Stimulated activated CD8-positive, alpha-beta memory T cell treated with anti-CD3 and anti-CD28 coated beads, Interleukin-7, amount 100 ng/mL, for 1 hour (primary cell): ENCODE measurements around the gene DUSP19.

ENCODE experiments used
- DNase-seq, 2 donors: peaks; one replicate each; pipeline ENCODE4 v3.0.0-alpha.2; 2020; ENCODE audit warnings: low read depth in 2 of 2

Gene DUSP19

DNA sequence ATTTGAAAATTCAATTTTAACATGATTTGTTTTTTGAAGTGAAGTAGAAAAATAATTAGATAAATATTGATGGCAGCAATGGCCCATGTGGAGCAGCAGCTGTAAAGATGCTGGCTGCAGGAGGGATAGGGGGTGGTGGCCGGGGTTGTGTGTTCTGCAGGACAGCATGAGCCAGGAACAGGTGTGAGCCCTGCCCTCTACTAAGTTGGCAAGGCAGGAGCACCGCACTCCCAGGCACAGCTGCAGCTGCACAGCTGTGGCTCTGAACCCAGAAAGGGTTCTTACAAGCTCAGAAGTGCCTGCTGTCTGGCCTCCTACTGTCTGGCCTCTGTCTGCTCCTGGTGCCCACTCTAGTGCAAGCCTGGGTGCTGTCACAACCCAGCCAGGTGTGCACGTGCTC lies 10.0 kb upstream of the DUSP19 start:
- DNase-seq: no peak

- DNase-seq: no peak
Measured at GRCh38 chr2:183069174-183069573, 9.4 kb upstream of the DUSP19 start.

DNA sequence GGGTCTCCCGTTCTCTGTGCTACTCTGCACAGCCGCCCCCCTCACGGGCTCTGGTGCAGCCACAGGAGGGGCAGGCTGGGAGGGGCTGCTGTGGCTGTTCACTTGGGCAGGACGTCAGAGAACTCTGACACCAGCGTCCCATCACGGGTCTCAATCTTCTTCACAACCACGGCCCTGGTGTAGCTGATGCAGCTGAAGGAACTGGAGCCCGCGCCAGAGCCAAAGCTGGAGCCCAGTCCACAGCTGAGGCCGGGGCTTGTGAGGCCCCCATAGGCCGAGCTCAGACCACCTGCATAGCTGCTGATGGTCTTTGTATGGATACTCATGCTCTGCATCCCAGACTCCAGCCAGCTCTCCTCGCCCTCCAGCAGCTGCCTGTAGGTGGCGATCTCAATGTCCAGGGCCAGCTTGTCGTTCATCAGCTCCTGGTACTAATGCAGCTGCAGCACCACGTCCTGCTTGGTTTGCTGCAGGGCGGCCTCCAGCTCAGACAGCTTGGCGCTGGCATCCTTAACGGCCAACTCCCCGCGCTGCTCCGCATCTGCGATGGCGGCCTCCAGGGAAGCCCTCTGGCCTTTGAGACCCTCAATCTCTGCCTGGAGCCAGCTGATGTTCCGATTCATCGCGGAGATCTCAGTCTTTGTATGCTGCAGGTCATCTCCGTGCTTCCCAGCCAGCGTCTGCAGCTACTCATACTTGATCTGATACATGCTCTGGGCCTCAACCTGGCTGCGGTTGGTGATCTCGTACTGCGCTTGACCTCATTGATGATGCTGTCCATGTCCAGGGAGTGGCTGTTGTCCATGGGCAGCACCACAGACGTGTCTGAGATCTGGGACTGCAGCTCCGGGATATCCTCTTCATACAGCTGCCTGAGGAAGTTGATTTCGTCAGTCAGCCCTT lies 7.4 kb upstream of the DUSP19 start:
- DNase-seq: no peak

- no peak for DNase-seq
Measured at GRCh38 chr2:183072177-183072576, 6.4 kb upstream of the DUSP19 start.

DNA sequence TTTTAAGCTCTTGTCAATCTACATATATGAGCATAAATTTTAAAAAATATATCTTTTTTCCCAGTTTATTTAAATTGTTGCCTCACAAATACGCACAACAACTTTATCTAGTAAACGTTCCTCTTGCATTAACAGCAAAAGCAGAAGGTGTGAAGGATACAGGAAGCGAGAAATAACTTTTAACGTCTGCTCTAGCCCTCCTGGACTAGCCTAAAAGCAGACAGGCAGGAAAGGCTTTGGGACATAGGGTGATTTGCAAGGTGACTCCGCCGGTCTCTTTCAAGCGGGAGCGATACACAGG lies 434 bp upstream of the DUSP19 start:
- DNase-seq: no peak

GRCh38 chr2:183079139-183079775 lies 710 bp downstream of the DUSP19 start:
- DNase-seq: no peak

DNA sequence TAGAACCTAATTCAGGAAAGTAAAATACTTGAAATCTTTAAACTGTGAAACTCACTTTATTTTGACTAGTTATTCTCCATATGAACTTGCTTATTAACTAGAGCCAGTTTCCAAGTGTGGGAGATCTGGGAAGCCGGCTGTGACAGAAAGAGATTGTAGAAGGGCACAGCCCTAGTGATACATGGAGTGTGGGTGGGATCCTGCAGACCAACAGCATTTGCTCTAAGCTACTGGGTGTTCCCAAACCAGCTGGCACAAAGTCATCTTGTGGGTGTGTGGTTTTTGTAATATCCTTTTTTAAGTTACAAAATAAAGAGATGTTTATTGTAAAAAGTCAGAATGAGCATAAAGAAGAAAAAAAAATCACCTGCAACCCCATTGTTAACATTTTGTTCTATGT lies 3.4 kb downstream of the DUSP19 start:
- DNase-seq: no peak

- no peak for DNase-seq
Measured at GRCh38 chr2:183088061-183088460, 9.5 kb downstream of the DUSP19 start.

DNA sequence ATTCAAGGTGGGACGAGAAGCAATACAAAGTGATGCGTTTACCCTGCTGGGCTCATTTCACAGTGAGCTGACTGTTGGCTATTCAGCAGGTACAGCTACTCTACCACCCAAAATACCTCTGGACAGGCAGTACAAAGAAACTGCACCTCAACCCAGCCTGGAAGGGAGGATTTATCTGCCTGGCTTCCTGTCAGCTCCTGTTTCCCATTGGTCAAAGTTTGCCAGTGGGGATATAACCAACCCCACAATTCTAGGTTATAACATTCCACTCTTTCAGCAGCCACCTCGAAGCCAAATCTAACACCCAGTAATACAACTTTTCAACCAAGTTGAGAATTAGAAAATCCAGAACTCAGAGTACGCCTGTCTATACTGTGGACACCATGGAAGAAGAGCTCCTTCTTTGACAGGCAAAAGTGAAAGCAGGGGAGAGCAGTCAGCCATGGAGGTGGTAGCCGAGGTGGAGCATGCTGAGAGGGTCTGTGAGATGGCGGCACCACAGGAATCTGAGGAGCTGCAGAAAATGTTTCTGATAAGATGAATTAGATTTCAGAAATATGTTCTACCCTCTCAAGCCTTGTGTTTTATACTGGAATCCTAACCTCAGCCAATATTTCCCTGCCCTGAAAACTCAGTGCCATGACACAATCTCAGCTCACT lies 10.8 kb downstream of the DUSP19 start:
- no peak for DNase-seq

GRCh38 chr2:183091318-183091953 lies 12.9 kb downstream of the DUSP19 start:
- no peak for DNase-seq

DNA sequence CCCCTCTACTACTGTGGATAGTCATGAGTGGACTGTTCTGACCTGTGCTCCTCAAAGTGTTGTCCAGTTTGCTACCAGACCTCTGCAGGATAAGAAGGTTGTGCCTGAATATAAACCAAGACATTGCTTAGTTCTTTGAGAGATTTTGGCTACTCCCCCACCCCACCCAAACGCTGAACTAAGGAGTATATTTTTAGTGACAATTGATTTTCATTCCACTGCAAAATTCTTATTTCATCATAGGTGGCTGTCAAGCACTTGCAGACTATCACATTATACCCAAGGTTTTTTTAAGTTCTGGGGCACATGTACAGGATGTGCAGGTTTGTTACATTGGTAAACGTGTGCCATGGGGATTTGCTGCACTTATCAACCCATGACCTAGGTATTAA lies 13.4 kb downstream of the DUSP19 start:
- DNase-seq: no peak

- no peak for DNase-seq
Measured at GRCh38 chr2:183093857-183094657, 15.5 kb downstream of the DUSP19 start.

DNA sequence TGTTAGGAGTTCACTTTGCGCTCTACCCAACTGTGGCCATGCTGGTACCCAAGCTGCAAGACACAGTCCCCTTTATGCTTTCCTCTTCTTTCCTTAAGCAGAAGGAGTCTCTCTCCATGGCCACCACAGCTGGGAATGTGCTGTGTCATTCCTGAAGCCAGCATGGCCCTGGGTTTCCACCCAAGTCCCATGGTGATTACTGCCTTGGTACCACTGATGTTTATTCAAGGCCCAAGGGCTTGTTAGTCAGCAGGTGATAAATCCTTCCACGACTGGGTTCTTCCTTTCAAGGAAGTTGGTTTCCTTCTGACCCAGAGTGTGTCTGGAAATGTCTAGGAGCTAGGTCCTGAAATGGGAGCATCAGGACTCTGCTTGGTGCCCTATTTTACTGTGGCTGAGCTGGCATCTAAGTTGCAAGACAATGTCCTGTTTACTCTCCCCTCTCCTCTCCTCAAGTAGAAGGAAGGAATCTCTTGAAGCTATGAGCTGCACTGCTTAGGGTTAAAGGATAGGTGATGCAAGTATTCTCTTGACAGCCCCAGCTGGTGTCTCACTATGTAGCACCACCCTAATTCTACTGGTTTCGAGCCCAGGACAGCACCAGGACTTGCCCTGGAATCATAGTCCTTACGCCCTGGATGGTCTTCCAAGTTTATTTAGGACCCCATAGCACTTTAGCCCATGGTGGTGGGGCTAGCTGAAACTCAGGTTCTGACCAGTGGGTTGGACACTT lies 27.0 kb downstream of the DUSP19 start:
- no peak for DNase-seq

DNA sequence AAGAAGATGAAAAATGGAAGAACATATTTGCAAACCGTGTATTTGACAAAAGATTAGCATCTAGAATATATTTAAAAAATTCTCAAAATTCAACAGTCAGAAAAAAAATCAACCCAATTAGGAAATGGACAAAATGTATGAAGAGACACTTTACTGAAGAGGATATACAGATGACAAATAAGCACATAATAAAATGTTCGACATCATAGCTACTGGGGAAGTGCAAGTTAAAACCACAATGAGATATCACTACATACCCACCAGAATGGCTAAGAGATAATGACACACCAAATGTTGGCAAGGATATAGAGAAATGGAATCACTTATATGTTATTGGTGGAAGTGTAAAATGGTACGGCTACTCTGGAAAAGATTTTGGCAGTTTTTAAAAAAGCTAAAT lies 34.0 kb downstream of the DUSP19 start:
- no peak for DNase-seq

DNA sequence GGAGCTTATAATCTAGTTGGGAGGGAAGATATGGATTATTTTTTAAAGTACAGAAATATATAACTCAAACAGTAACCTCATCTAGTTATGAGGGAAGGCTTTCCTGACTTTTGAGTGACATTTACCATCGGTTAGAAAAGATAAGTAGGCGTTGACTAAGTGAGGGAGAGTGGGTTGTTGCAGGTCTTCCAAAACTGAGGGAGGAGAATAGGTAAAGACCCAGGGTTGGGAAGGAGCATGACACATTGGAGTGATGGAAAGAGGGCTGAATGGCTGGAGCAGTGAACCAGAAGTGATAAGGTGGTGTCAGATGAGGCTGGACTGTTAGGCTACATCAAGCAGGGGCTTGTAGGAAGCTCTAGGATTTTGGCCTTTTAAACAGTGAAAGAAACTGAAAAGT lies 35.1 kb downstream of the DUSP19 start:
- DNase-seq: no peak

GRCh38 chr2:183117226-183117625 lies 38.7 kb downstream of the DUSP19 start:
- no peak for DNase-seq

- DNase-seq: no peak
Measured at GRCh38 chr2:183123117-183123958, 44.8 kb downstream of the DUSP19 start.

DNA sequence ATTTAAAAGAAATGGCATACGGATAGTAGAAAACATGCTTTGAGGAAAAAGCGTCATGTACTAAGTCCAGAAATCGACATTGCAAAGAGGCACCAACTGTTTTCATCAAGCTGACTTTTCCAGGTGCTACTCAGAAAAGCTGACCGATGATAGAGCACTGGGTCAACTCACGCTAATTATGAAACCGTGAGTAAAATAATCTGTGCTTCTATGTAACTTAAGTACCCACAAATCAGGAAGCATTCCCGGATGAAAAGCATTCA lies 45.3 kb downstream of the DUSP19 start:
- DNase-seq: no peak

DNA sequence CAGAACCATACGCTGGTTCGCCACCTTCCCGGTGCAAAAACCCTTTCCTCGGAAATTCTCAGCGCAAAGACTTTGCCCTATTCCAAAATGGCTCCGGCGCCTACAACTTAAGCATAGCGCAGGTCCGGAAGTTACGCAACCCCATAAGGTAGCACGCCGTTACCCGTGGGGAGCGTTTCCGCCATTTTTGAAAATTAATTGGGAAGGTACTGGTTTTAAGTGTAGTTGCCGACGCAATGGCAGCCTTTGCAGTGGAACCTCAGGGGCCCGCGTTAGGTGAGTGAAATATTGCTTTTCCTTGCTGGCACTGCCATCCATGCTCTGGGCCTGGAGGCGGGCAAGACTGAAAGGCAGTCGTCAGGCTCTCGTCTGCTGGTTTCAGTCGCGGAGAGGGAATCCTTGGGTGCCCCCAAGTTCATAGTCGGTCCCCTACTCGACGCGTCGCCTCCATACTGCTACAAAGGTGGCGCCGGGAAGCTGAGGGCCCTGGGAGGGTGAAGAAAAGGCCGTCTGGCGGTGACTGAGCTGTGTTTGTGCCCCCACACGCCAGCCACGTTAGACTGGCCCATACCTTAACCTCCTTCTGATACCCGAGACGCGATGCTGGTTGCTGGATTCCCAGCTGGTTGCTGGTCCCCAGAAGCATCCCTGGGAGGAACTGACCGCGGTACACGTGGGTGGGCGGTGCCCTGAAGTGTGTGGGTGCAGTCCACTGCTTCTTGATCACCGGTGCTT lies 45.8 kb downstream of the DUSP19 start, which contains the start of gene NUP35:
TSS of gene NUP35 (plus strand) at position 222 of the 735 bp plus-strand sequence. CDS start at position 237, 15 bp downstream.
- peak; percentile 75 to 83 for DNase-seq

DNA sequence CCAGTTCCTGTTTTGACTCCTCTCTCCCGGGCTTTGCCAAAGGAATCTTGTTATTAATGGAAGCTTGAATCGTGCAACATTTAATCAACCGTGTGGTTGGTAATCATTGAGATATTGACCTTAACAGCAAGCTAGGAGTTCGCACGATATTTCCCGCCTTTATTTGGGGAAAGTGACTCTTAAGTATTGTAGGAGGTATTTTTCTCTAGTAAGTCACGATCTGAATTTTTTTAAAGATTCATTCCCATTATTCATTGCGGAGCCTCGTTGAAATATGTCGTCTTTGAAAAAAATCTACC lies 46.4 kb downstream of the DUSP19 start:
- no peak for DNase-seq
